Renal pelvis (tissue), 4 donors: Measurements from ENCODE around the gene PPP2R2B. TPM values are rescaled to one million over a fixed set of nuclear protein-coding genes. Genes with fewer than 3 reads are reported as not detected.
"Not testable (repeated sequence)": the region's sequence is repeated elsewhere in the genome, so short reads cannot be mapped to it uniquely, and the experiment has no call there.

Experiments used
- DNase-seq: peaks from one replicate; pipeline ENCODE4 v3.0.0-alpha.2; 2013
- polyA plus RNA-seq, 3 donors: library from polyadenylated mRNA; unstranded; fragments of 120-200 nt; gene quantifications; one replicate each; pipeline ENCODE4 v1.2.1, GENCODE V29; 2013; ENCODE audit not compliant: insufficient read length in 3 of 3

PPP2R2B gene
- polyA plus RNA-seq, 3 donors, result 13.4 to 16.6 (median 14.7) TPM

GRCh38 chr5:146560205-146560812 is 318.2 kb downstream of the PPP2R2B start:
- no peak for DNase-seq

GRCh38 chr5:146556884-146557283 is 321.7 kb downstream of the PPP2R2B start:
- DNase-seq, result not testable (repeated sequence)

GRCh38 chr5:146553446-146553845 is 325.1 kb downstream of the PPP2R2B start:
- DNase-seq, result no peak

GRCh38 chr5:146549615-146550014 is 328.9 kb downstream of the PPP2R2B start:
- DNase-seq, result no peak

- DNase-seq, result no peak
Observed at GRCh38 chr5:146548781-146549449, 329.6 kb downstream of the PPP2R2B start.

GRCh38 chr5:146544232-146544631 is 334.3 kb downstream of the PPP2R2B start:
- DNase-seq, result no peak

- peak; percentile 29 for DNase-seq
Observed at GRCh38 chr5:146541958-146542849, 336.4 kb downstream of the PPP2R2B start.

GRCh38 chr5:146540414-146540813 is 338.1 kb downstream of the PPP2R2B start:
- DNase-seq, result no peak

GRCh38 chr5:146539973-146540372 is 338.6 kb downstream of the PPP2R2B start:
- DNase-seq, result no peak

GRCh38 chr5:146538432-146538831 is 340.1 kb downstream of the PPP2R2B start:
- DNase-seq, result no peak

GRCh38 chr5:146533882-146534281 is 344.7 kb downstream of the PPP2R2B start:
- DNase-seq, result no peak

GRCh38 chr5:146533260-146533857 is 345.2 kb downstream of the PPP2R2B start:
- DNase-seq, result peak; percentile 58
